Activated T-cell treated with anti-CD3 and anti-CD28 coated beads, Interleukin-2, amount 50 U/mL, for 24 hours (primary cell): ENCODE data around the gene GARRE1.
A peak's percentile ranks its signal among the peaks of the same experiment; 100 is the strongest.

Experiments
- DNase-seq: peaks from one replicate; pipeline ENCODE4 v3.0.0-alpha.2; 2020
- H3K27ac Mint-ChIP-seq: 2 replicates; pipeline ENCODE4 v1.8.0; 2020; ENCODE audit warnings: mild to moderate bottlenecking, mixed read lengths
- H3K27me3 Mint-ChIP-seq: 2 replicates; pipeline ENCODE4 v1.8.0; 2020; ENCODE audit warnings: mixed read lengths
- H3K36me3 Mint-ChIP-seq: 2 replicates; pipeline ENCODE4 v1.8.0; 2020; ENCODE audit warnings: low read depth, mixed read lengths
- H3K4me1 Mint-ChIP-seq: 2 replicates; pipeline ENCODE4 v1.8.0; 2020; ENCODE audit warnings: low read depth, mixed read lengths
- H3K4me3 Mint-ChIP-seq: 2 replicates; pipeline ENCODE4 v1.8.0; 2020; ENCODE audit warnings: mild to moderate bottlenecking, moderate library complexity, mixed read lengths
- H3K9me3 Mint-ChIP-seq: 2 replicates; pipeline ENCODE4 v1.8.0; 2020; ENCODE audit warnings: mixed read lengths

The GARRE1 gene

GRCh38 chr19:34260771-34261173 lies 6.4 kb downstream of the GARRE1 start:
- no peak overlapping the region for H3K27ac Mint-ChIP-seq
- no peaks in the 10 kb centered on the region for H3K27me3 Mint-ChIP-seq
- H3K9me3 Mint-ChIP-seq = no peaks in the 10 kb centered on the region
- H3K4me3 Mint-ChIP-seq = no peak overlapping the region
- no peak for DNase-seq
- H3K36me3 Mint-ChIP-seq = peaks cover 8% of the 10 kb centered on the region
- H3K4me1 Mint-ChIP-seq = peaks cover 62% of the 10 kb centered on the region

- H3K4me3 Mint-ChIP-seq = no peak overlapping the region
- no peaks in the 10 kb centered on the region for H3K27me3 Mint-ChIP-seq
- H3K36me3 Mint-ChIP-seq = peaks cover 8% of the 10 kb centered on the region
- no peaks in the 10 kb centered on the region for H3K9me3 Mint-ChIP-seq
- H3K4me1 Mint-ChIP-seq = peaks cover 64% of the 10 kb centered on the region
- no peak overlapping the region for H3K27ac Mint-ChIP-seq
- DNase-seq = no peak
Observed at GRCh38 chr19:34261334-34262109, 7.2 kb downstream of the GARRE1 start.

GRCh38 chr19:34263745-34264237 lies 9.4 kb downstream of the GARRE1 start:
- Mint-ChIP-seq H3K36me3 (peaks cover 7% of the 10 kb centered on the region), H3K4me3 (no peak overlapping the region), H3K27ac (peak overlapping the region; percentile 37), H3K9me3 (no peaks in the 10 kb centered on the region), H3K4me1 (peaks cover 60% of the 10 kb centered on the region), H3K27me3 (no peaks in the 10 kb centered on the region)
- DNase-seq = no peak

- H3K4me1 Mint-ChIP-seq = peaks cover 64% of the 10 kb centered on the region
- peaks cover 3% of the 10 kb centered on the region for H3K36me3 Mint-ChIP-seq
- H3K27ac Mint-ChIP-seq = peak overlapping the region; percentile 62
- no peak overlapping the region for H3K4me3 Mint-ChIP-seq
- H3K9me3 Mint-ChIP-seq = no peaks in the 10 kb centered on the region
- no peaks in the 10 kb centered on the region for H3K27me3 Mint-ChIP-seq
- DNase-seq = no peak
Observed at GRCh38 chr19:34265221-34265650, 10.9 kb downstream of the GARRE1 start.

DNA sequence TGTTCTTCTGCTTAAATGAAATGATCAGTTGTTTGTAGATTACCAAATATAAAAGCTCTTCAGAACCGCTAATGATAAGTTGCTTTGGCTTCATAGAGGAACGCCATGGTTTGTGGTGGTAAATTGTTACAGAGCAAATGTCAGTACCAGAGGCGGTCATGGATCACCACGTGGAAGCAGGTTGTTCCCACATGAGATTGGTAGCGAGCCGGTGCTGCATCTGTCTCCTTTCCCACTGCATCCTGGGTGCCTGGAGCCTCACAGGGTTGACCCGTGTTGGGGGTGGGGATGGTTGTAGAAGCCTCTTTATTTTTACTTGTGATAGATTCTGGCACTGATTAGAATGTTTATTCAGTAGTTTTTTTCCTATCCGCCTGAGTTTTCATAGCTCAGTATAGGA lies 14.7 kb downstream of the GARRE1 start:
- Mint-ChIP-seq H3K36me3 (peaks cover 3% of the 10 kb centered on the region), H3K27me3 (no peaks in the 10 kb centered on the region), H3K4me1 (peaks cover 74% of the 10 kb centered on the region), H3K27ac (peak overlapping the region; percentile 78), H3K4me3 (peak overlapping the region; percentile 32), H3K9me3 (no peaks in the 10 kb centered on the region)
- DNase-seq = no peak

GRCh38 chr19:34269489-34269888 lies 15.1 kb downstream of the GARRE1 start:
- Mint-ChIP-seq H3K27me3 (no peaks in the 10 kb centered on the region), H3K27ac (peak overlapping the region; percentile 94), H3K36me3 (peaks cover 5% of the 10 kb centered on the region), H3K4me3 (peak overlapping the region; percentile 64), H3K4me1 (peaks cover 76% of the 10 kb centered on the region), H3K9me3 (no peaks in the 10 kb centered on the region)
- no peak for DNase-seq

DNA sequence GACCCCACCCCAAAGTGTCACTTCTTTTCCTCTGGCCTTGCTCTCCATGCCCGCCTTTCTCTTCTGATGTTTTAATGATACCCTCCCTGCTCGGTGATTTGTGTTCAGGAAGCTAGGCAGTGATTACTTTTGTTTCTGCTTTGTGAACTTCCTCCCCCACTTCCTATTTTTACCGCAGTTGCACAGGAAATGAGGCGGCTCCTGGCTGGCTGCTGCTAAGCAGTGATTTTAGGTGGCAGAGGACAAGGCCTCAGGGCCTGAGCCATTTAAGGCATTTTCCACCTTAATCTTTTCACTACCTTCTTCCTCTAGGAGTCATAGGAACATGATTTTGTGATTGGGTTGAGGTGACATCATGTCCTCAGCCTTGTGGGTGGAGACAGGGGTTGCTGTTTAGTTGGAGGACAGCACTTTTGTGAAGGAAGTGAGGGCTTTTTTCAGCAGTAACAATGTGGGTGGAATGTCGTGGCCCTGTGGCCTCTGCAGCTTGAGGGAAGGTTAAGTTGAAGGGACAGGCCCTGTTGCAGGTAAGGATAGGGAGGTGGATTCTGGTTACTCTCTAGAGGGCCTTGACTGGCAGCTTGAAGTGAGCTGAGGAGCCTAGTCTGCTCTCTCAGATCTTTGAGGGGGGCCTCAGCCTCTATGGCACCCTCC lies 15.7 kb downstream of the GARRE1 start:
- Mint-ChIP-seq H3K36me3 (peaks cover 6% of the 10 kb centered on the region), H3K27me3 (no peaks in the 10 kb centered on the region), H3K4me3 (peak overlapping the region; percentile 64), H3K27ac (peak overlapping the region; percentile 94), H3K4me1 (peaks cover 75% of the 10 kb centered on the region), H3K9me3 (no peaks in the 10 kb centered on the region)
- peak; percentile 64 for DNase-seq

DNA sequence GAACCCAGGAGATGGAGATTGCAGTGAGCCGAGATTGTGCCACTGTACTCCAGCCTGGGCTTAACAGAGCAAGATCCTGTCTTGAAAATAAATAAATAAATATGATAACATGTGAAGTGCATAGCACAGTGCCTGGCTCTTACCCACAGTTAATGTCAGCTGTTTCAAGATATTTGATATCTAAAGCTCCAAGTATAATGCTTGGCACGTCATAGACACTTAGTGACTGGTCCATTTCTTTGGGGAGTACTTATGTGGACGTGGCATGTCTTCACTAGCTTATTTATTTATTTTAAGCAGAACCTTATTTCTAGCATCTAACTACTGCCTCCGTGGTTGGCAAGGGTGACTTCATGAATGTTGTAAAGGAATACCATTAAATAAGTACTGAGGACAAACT lies 18.8 kb downstream of the GARRE1 start:
- H3K27me3 Mint-ChIP-seq = no peaks in the 10 kb centered on the region
- no peak overlapping the region for H3K4me3 Mint-ChIP-seq
- H3K4me1 Mint-ChIP-seq = peaks cover 82% of the 10 kb centered on the region
- no peak for DNase-seq
- H3K9me3 Mint-ChIP-seq = peaks cover 5% of the 10 kb centered on the region
- H3K36me3 Mint-ChIP-seq = peaks cover 10% of the 10 kb centered on the region
- H3K27ac Mint-ChIP-seq = no peak overlapping the region

DNA sequence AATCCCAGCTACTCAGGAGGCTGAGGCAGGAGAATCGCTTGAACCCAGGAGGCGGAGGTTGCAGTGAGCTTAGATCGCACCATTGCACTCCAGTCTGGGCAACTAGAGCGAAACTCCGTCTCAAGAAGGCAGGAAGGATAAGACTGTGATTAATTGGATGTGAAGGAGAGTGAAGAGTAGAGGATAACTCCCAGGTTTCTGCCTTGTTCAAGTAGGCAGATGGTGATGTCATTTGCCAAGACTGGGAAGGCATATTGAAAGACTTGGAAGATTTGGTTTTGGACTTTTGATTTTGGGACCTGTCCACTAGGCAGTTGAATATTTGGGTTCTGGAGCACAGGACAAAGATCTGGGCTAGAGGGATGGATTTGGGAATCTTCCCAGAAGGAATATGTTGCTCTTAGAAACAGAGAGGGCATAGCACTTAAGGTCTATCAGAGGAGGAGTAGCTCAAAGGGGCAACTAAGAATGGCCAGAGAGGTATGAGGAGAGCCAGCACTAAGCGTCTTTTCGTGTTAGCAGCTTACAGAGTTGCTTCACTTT lies 20.0 kb downstream of the GARRE1 start:
- DNase-seq = no peak
- Mint-ChIP-seq H3K4me1 (peaks cover 76% of the 10 kb centered on the region), H3K9me3 (peaks cover 5% of the 10 kb centered on the region), H3K27me3 (no peaks in the 10 kb centered on the region), H3K27ac (peak overlapping the region; percentile 9), H3K4me3 (no peak overlapping the region), H3K36me3 (peaks cover 10% of the 10 kb centered on the region)

GRCh38 chr19:34274827-34275625 lies 20.7 kb downstream of the GARRE1 start:
- no peak for DNase-seq
- Mint-ChIP-seq H3K27me3 (no peaks in the 10 kb centered on the region), H3K36me3 (peaks cover 10% of the 10 kb centered on the region), H3K9me3 (peaks cover 5% of the 10 kb centered on the region), H3K27ac (peak overlapping the region; percentile 9), H3K4me3 (no peak overlapping the region), H3K4me1 (peaks cover 72% of the 10 kb centered on the region)

DNA sequence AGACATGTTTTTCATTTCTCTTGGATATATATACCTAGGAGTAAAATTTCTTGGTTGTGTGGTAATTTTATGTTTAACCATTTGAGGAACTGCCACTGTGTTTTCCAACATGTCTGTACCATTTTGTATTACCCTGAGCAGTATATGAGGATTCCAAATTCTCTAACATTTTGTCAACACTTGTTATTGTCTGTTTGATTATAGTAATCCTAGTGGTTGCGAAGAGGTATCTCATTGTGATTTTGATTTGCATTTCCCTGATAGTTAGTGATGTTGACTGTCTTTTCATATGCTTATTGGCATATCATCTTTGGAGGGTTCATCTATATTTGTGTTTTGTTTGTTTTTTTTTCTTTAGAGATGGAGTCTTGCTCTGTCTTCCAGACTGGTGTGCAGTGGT lies 21.4 kb downstream of the GARRE1 start:
- Mint-ChIP-seq H3K9me3 (peaks cover 5% of the 10 kb centered on the region), H3K4me1 (peaks cover 65% of the 10 kb centered on the region), H3K4me3 (no peak overlapping the region), H3K36me3 (peaks cover 10% of the 10 kb centered on the region), H3K27me3 (no peaks in the 10 kb centered on the region), H3K27ac (no peak overlapping the region)
- no peak for DNase-seq

DNA sequence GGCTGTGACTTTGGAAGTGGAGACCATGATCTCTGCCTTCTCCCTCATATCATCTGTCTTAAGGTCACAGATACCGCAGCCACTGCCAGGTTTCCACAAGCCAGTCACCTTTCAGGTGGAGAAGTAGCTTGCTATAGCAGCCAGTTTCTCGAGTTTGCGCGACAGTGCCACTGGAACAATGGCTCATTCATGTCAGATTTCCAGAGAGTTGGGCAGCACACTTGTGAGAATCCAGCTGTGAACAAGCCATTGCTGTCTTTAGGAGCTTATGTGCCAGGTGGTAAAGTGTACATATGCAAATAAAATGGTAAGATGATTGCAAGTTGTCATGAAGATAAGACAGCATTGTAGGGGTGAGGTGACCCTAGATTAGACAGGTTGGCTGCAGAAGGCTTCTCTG lies 22.3 kb downstream of the GARRE1 start:
- H3K27ac Mint-ChIP-seq = peak overlapping the region; percentile 51
- no peaks in the 10 kb centered on the region for H3K27me3 Mint-ChIP-seq
- no peak overlapping the region for H3K4me3 Mint-ChIP-seq
- H3K4me1 Mint-ChIP-seq = peaks cover 58% of the 10 kb centered on the region
- H3K36me3 Mint-ChIP-seq = peaks cover 12% of the 10 kb centered on the region
- DNase-seq = no peak
- peaks cover 5% of the 10 kb centered on the region for H3K9me3 Mint-ChIP-seq

GRCh38 chr19:34277244-34277643 lies 22.9 kb downstream of the GARRE1 start:
- DNase-seq = no peak
- Mint-ChIP-seq H3K36me3 (peaks cover 14% of the 10 kb centered on the region), H3K9me3 (peaks cover 5% of the 10 kb centered on the region), H3K4me1 (peaks cover 57% of the 10 kb centered on the region), H3K27ac (peak overlapping the region; percentile 51), H3K4me3 (no peak overlapping the region), H3K27me3 (no peaks in the 10 kb centered on the region)

DNA sequence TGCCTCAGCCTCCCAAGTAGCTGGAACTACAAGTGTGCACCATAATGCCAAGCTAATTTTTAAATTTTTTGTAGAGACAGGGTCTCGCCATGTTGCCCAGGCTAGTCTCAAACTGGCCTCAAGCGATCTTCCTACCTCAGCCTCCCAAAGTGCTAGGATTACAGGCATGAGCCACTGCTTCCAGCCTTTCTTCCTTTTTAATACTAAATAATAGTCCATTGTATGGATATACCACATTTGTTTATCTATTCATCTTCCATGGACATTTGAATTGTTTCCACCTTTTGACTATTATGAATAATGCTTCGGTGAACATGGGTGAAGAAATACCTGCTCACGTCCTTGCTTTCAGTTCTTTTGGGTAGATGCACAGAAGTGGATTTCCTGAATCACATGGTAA lies 24.4 kb downstream of the GARRE1 start:
- H3K36me3 Mint-ChIP-seq = peaks cover 14% of the 10 kb centered on the region
- H3K4me1 Mint-ChIP-seq = peaks cover 58% of the 10 kb centered on the region
- H3K27ac Mint-ChIP-seq = no peak overlapping the region
- H3K4me3 Mint-ChIP-seq = no peak overlapping the region
- peaks cover 5% of the 10 kb centered on the region for H3K9me3 Mint-ChIP-seq
- no peaks in the 10 kb centered on the region for H3K27me3 Mint-ChIP-seq
- no peak for DNase-seq
